Measurements from ENCODE around the gene ABCB6.

- TF ChIP-seq POLR2A (IDR thresholded peaks at IDR 0.05), result no peak
- no peak for TF ChIP-seq CTCF (IDR thresholded peaks at IDR 0.05)
These were observed 1.2 kb upstream of the ABCB6 start for GRCh38 chr2:219219784-219220532.
